Measurements from ENCODE around the gene PNKD. TPM values are rescaled to one million over a fixed set of nuclear protein-coding genes. Genes with fewer than 3 reads are reported as not detected.

PNKD gene
- total and polyA plus RNA-seq, 2 experiments from 2014 or later, result 28.2 to 83.3 TPM

- TF ChIP-seq JUNB (IDR thresholded peaks at IDR 0.05; ENCODE audit: unreplicated experiment) (no peak), CTCF (conservative IDR thresholded peaks at IDR 0.05; ENCODE audit: low read depth in 2 of 2) (peak; percentile 12 to 21; a peak in 1 of 4 replicates)
- no peak overlapping the region for H3K4me3 Mint-ChIP-seq
- H3K36me3 ChIP-seq (ENCODE audit: insufficient read depth), result no peaks in the 10 kb centered on the region
- DNase-seq (ENCODE audit: low spot score) (peak; percentile 35), ATAC-seq (no peak; the same call in 2 of the 3 replicates)
- H4K20me1 ChIP-seq (replicated peaks; ENCODE audit: insufficient read depth), result no peaks in the 10 kb centered on the region
- peaks cover 15% of the 10 kb centered on the region for H3K27me3 Mint-ChIP-seq (ENCODE audit: insufficient read depth, low read depth, poor library complexity)
- no peaks in the 10 kb centered on the region for H3K27me3 ChIP-seq (ENCODE audit: insufficient read depth)
- H3K79me2 ChIP-seq (replicated peaks; ENCODE audit: insufficient read depth), result no peaks in the 10 kb centered on the region
- H3K4me2 ChIP-seq, result no peak overlapping the region
- H3K9me2 ChIP-seq (ENCODE audit: insufficient read depth), result no peaks in the 10 kb centered on the region
- H3K27ac ChIP-seq (ENCODE audit: low read depth), result no peak overlapping the region
- no peaks in the 10 kb centered on the region for H3F3A ChIP-seq (replicated peaks; ENCODE audit: low read depth)
- peaks cover 30% of the 10 kb centered on the region for H3K4me1 Mint-ChIP-seq
- H3K4me1 ChIP-seq (ENCODE audit: insufficient read depth), result peaks cover 22% of the 10 kb centered on the region
- H3K9me3 Mint-ChIP-seq, result no peaks in the 10 kb centered on the region; the same call in 2 of the 3 replicates
- no peaks in the 10 kb centered on the region for H3K36me3 Mint-ChIP-seq (ENCODE audit: low read depth)
- H2AFZ ChIP-seq, result no peak overlapping the region
- H3K27ac Mint-ChIP-seq, result no peak overlapping the region
- no peak overlapping the region for H3K4me3 ChIP-seq
Measured at GRCh38 chr2:218296847-218297246, 26.5 kb downstream of the PNKD start.

- Mint-ChIP-seq H3K27me3 (ENCODE audit: insufficient read depth, low read depth, poor library complexity) (peaks cover 11% of the 10 kb centered on the region), H3K9me3 (no peaks in the 10 kb centered on the region; the same call in 2 of the 3 replicates), H3K27ac (no peak overlapping the region), H3K36me3 (ENCODE audit: low read depth) (no peaks in the 10 kb centered on the region), H3K4me3 (no peak overlapping the region), H3K4me1 (peaks cover 22% of the 10 kb centered on the region)
- H4K20me1 ChIP-seq (replicated peaks; ENCODE audit: insufficient read depth), result no peaks in the 10 kb centered on the region
- H3K27ac ChIP-seq (ENCODE audit: low read depth), result no peak overlapping the region
- H3K9me2 ChIP-seq (ENCODE audit: insufficient read depth), result no peaks in the 10 kb centered on the region
- DNase-seq (ENCODE audit: low spot score), result no peak
- H2AFZ ChIP-seq, result no peak overlapping the region
- no peaks in the 10 kb centered on the region for H3K36me3 ChIP-seq (ENCODE audit: insufficient read depth)
- H3K79me2 ChIP-seq (replicated peaks; ENCODE audit: insufficient read depth), result no peaks in the 10 kb centered on the region
- H3K4me3 ChIP-seq, result no peak overlapping the region
- no peaks in the 10 kb centered on the region for H3F3A ChIP-seq (replicated peaks; ENCODE audit: low read depth)
- H3K27me3 ChIP-seq (ENCODE audit: insufficient read depth), result no peaks in the 10 kb centered on the region
- no peak overlapping the region for H3K4me2 ChIP-seq
- peaks cover 12% of the 10 kb centered on the region for H3K4me1 ChIP-seq (ENCODE audit: insufficient read depth)
- no peak for ATAC-seq
- TF ChIP-seq ZNF331 (CRISPR knock-in tag; IDR thresholded peaks at IDR 0.05; ENCODE audit: low read depth) (no peak), EZH2phosphoT487 (IDR thresholded peaks at IDR 0.05; ENCODE audit: unreplicated experiment) (no peak), POLR2AphosphoS5 (IDR thresholded peaks at IDR 0.05; ENCODE audit: low read depth) (no peak), REST (IDR thresholded peaks at IDR 0.05; ENCODE audit: unreplicated experiment) (no peak), EZH2 (IDR thresholded peaks at IDR 0.05; ENCODE audit: low read depth, unreplicated experiment) (no peak), NANOG (IDR thresholded peaks at IDR 0.05; ENCODE audit: borderline replicate concordance) (no peak), CTCF (conservative IDR thresholded peaks at IDR 0.05; ENCODE audit: low read depth in 2 of 2) (no peak), CREB1 (CRISPR knock-in tag; IDR thresholded peaks at IDR 0.05; ENCODE audit: low read depth) (no peak), JUNB (IDR thresholded peaks at IDR 0.05; ENCODE audit: unreplicated experiment) (no peak)
Measured at GRCh38 chr2:218298314-218298875, 28.1 kb downstream of the PNKD start.
